ENCODE results near the gene PABPC3.

The PABPC3 gene

GRCh38 chr13:25095851-25096453 lies at the start of gene PABPC3:
TSS of gene PABPC3 (plus strand) at chr13:25096136. CDS start at chr13:25096199, 63 bp downstream.
- no peak for DNase-seq

GRCh38 chr13:25046274-25046984 lies 49.5 kb upstream of the PABPC3 start:
- DNase-seq: no peak

- no peak for DNase-seq
Observed at GRCh38 chr13:25046985-25047511, 48.9 kb upstream of the PABPC3 start.

- DNase-seq: no peak
Observed at GRCh38 chr13:25051065-25051464, 44.9 kb upstream of the PABPC3 start.

- DNase-seq: no peak
Observed at GRCh38 chr13:25059166-25059565, 36.8 kb upstream of the PABPC3 start.

- no peak for DNase-seq
Observed at GRCh38 chr13:25059958-25060357, 36.0 kb upstream of the PABPC3 start.

GRCh38 chr13:25062479-25062878 lies 33.5 kb upstream of the PABPC3 start:
- DNase-seq: no peak

GRCh38 chr13:25064396-25064795 lies 31.5 kb upstream of the PABPC3 start:
- no peak for DNase-seq

GRCh38 chr13:25065974-25066770 lies 29.8 kb upstream of the PABPC3 start:
- DNase-seq: no peak

GRCh38 chr13:25067064-25067463 lies 28.9 kb upstream of the PABPC3 start:
- no peak for DNase-seq

- no peak for DNase-seq
Observed at GRCh38 chr13:25068810-25069209, 27.1 kb upstream of the PABPC3 start.

- no peak for DNase-seq
Observed at GRCh38 chr13:25069236-25069635, 26.7 kb upstream of the PABPC3 start.

- DNase-seq: no peak
Observed at GRCh38 chr13:25069911-25070310, 26.0 kb upstream of the PABPC3 start.

GRCh38 chr13:25080773-25081172 lies 15.2 kb upstream of the PABPC3 start:
- no peak for DNase-seq

- no peak for DNase-seq
Observed at GRCh38 chr13:25084096-25084495, 11.8 kb upstream of the PABPC3 start.

GRCh38 chr13:25085125-25085742 lies 10.7 kb upstream of the PABPC3 start:
- no peak for DNase-seq

GRCh38 chr13:25088562-25089221 lies 7.2 kb upstream of the PABPC3 start:
- no peak for DNase-seq

GRCh38 chr13:25097426-25097825 lies 1.5 kb downstream of the PABPC3 start:
- no peak for DNase-seq

- DNase-seq: no peak
Observed at GRCh38 chr13:25103711-25104110, 7.8 kb downstream of the PABPC3 start.

- no peak for DNase-seq
Observed at GRCh38 chr13:25109341-25109740, 13.4 kb downstream of the PABPC3 start.

GRCh38 chr13:25110956-25111584 lies 15.1 kb downstream of the PABPC3 start:
- no peak for DNase-seq

GRCh38 chr13:25111585-25111956 lies 15.6 kb downstream of the PABPC3 start:
- no peak for DNase-seq

Data from activated CD8-positive, alpha-beta memory T cell treated with anti-CD3 and anti-CD28 coated beads, Interleukin-2, amount 50 U/mL, for 4 hours (primary cell).